ENCODE measurements around the gene PHF12. TPM values are rescaled to one million over a fixed set of nuclear protein-coding genes. Genes with fewer than 3 reads are reported as not detected.

PHF12 gene
- total RNA-seq, 1 donor from 2014 or later, result 69.3 TPM

DNA sequence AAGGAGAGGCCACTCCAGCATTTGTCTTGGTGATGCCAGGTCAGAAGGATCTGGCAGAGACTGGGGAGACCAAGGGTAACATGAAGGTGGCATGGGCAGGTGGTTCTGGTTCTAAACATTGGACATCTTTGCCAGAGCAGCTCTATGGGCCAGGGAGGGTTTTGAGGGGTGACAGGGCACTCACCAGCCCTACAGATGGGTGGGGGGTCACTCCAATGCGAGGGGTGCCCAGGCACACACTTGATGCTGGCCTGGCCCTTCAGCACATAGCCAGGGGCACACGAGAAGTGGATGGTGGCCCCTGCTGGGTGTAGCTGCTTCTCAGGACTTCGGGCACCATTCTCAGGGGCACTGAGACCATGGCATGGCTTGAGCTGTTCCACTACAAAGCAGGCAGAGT, 5.5 kb upstream of the PHF12 start:
- Mint-ChIP-seq H3K36me3 (no peaks in the 10 kb centered on the region), H3K4me3 (no peak overlapping the region), H3K27me3 (ENCODE audit: low read depth) (peaks cover under 1% of the 10 kb centered on the region), H3K4me1 (no peaks in the 10 kb centered on the region), H3K9me3 (no peaks in the 10 kb centered on the region), H3K27ac (no peak overlapping the region)
- no peak for DNase-seq (ENCODE audit: low spot score in 2 of 2, unreplicated experiment in 2 of 2)
- TF ChIP-seq, protein P1, sequence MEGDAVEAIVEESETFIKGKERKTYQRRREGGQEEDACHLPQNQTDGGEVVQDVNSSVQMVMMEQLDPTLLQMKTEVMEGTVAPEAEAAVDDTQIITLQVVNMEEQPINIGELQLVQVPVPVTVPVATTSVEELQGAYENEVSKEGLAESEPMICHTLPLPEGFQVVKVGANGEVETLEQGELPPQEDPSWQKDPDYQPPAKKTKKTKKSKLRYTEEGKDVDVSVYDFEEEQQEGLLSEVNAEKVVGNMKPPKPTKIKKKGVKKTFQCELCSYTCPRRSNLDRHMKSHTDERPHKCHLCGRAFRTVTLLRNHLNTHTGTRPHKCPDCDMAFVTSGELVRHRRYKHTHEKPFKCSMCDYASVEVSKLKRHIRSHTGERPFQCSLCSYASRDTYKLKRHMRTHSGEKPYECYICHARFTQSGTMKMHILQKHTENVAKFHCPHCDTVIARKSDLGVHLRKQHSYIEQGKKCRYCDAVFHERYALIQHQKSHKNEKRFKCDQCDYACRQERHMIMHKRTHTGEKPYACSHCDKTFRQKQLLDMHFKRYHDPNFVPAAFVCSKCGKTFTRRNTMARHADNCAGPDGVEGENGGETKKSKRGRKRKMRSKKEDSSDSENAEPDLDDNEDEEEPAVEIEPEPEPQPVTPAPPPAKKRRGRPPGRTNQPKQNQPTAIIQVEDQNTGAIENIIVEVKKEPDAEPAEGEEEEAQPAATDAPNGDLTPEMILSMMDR (IDR thresholded peaks at IDR 0.05; ENCODE audit: unreplicated experiment), result no peak

DNA sequence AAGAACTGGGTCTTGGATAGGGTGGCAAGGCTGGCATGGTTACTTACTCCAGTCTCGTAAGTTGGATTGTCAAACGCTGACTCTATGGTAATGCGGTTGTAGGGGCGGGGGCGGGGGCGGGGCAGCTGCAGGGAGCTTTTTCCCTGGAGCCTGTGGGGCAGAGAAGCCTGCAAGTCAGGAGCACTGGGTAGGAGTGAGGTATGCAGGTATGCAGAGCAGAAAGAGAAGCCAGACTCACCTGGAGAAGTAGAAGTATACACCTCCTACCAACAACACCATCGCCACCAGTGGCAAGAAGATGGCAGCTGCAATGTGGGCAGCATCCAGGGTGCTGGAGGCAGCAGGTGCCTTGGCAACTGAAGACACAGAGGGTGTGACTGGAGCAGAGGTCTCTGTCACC, 4.8 kb upstream of the PHF12 start:
- TF ChIP-seq, protein P1 (IDR thresholded peaks at IDR 0.05; ENCODE audit: unreplicated experiment), result no peak
- Mint-ChIP-seq H3K27me3 (ENCODE audit: low read depth) (no peaks in the 10 kb centered on the region), H3K36me3 (no peaks in the 10 kb centered on the region), H3K4me1 (no peaks in the 10 kb centered on the region), H3K27ac (no peak overlapping the region), H3K9me3 (no peaks in the 10 kb centered on the region), H3K4me3 (no peak overlapping the region)
- no peak for DNase-seq (ENCODE audit: low spot score in 2 of 2, unreplicated experiment in 2 of 2)

DNA sequence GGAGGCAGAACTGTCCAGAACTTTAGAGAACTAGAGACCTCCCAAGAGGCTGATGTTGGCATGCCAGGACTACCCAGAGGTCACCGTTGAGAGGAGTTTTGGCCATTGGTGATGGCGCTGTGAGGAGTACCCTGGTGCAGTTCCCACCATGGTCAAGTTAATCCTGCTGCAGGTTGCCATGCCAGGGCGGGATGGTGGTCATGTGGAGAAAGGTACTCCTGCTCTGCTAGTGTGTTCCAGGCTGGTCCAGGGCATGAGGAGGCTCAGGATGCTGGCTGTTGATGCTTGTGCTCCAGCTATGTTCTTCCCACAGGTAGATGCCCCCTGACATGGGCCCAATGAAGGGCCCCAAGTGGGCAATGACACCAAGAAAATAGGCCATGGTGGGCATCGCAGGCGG, 4.1 kb upstream of the PHF12 start:
- no peaks in the 10 kb centered on the region for H3K4me1 Mint-ChIP-seq
- H3K27me3 Mint-ChIP-seq (ENCODE audit: low read depth), result no peaks in the 10 kb centered on the region
- no peak for DNase-seq (ENCODE audit: low spot score in 2 of 2, unreplicated experiment in 2 of 2)
- no peaks in the 10 kb centered on the region for H3K9me3 Mint-ChIP-seq
- TF ChIP-seq, protein P1 (IDR thresholded peaks at IDR 0.05; ENCODE audit: unreplicated experiment), result no peak
- H3K27ac Mint-ChIP-seq, result no peak overlapping the region
- H3K36me3 Mint-ChIP-seq, result no peaks in the 10 kb centered on the region
- H3K4me3 Mint-ChIP-seq, result no peak overlapping the region

DNA sequence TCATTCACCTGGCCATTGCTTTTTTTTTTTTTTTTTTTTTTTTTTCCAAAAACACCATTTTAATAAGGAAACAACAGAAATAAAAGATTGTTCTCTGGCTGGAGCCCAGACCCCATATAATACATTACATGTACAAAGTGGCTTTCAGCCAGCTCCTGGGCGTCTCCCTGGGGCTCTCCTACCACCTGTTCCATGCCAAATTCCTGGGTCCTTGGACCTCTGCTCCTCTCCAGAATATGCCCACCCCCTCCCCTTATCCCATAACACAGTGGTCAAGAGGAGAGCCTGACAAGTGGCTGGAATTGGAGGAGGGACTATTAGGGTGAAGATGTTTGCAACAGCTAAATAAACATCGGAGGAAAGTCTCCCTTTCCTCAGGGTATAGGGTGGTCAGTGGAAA, 3.6 kb upstream of the PHF12 start:
- no peak overlapping the region for H3K4me3 Mint-ChIP-seq
- TF ChIP-seq, protein P1 (IDR thresholded peaks at IDR 0.05; ENCODE audit: unreplicated experiment), result no peak
- no peaks in the 10 kb centered on the region for H3K9me3 Mint-ChIP-seq
- no peak overlapping the region for H3K27ac Mint-ChIP-seq
- H3K4me1 Mint-ChIP-seq, result no peaks in the 10 kb centered on the region
- no peaks in the 10 kb centered on the region for H3K27me3 Mint-ChIP-seq (ENCODE audit: low read depth)
- no peak for DNase-seq (ENCODE audit: low spot score in 2 of 2, unreplicated experiment in 2 of 2)
- H3K36me3 Mint-ChIP-seq, result no peaks in the 10 kb centered on the region

DNA sequence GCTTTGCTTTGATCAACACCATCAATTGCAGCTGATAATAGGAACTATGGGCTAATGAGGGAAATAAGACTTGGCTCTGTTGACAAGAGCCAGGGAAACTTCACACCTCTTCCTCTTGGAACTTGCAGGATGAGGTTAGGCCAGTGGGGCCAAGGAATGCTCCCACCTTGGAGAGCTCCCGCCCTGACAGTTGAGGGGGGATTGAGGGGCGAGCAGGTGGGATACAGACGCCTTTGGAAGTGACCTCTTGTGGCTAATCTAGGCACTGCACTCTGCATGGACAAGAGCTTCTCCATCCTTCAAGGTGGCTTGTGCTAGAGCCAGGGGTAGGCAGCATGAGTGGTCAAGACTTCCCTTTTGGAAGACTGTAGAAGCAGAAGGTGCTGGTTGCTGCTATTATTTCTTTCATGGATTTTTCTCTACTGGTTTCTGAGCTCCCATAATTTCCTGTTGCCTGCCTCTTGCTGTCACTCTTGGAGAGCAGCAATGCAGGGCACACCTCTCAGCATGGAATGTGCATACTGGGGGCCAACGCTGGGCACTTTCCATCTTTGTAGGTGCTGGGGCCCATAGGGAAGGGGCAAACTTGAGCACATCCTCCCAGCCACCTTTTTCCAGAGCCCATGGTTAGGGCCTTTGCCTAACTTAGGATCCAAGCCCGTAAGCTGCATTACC, 2.3 kb upstream of the PHF12 start:
- peak in 1 of 2 experiments; percentile 65 for DNase-seq (ENCODE audit: low spot score in 2 of 2, unreplicated experiment in 2 of 2)
- H3K27ac Mint-ChIP-seq, result peak overlapping the region; percentile 9
- H3K27me3 Mint-ChIP-seq (ENCODE audit: low read depth), result no peaks in the 10 kb centered on the region
- TF ChIP-seq, protein P1 (IDR thresholded peaks at IDR 0.05; ENCODE audit: unreplicated experiment), result peak; percentile 85
- H3K4me1 Mint-ChIP-seq, result peaks cover 4% of the 10 kb centered on the region
- H3K36me3 Mint-ChIP-seq, result no peaks in the 10 kb centered on the region
- H3K4me3 Mint-ChIP-seq, result peak overlapping the region; percentile 26
- H3K9me3 Mint-ChIP-seq, result no peaks in the 10 kb centered on the region

Data from mesothelial cell of epicardium (in vitro differentiated cells).